ENCODE measurements around the gene HDGFL1. TPM values are rescaled to one million over a fixed set of nuclear protein-coding genes. Genes with fewer than 3 reads are reported as not detected.

The HDGFL1 gene
- total RNA-seq: not detected

GRCh38 chr6:22569281-22570184 is at the start of gene HDGFL1:
Gene HDGFL1 (plus strand): TSS chr6:22569566. CDS start chr6:22569576, 10 bp downstream.
- peaks cover 10% of the 10 kb centered on the region for H3K9me3 Mint-ChIP-seq (ENCODE audit: insufficient read depth)
- peaks cover 2% of the 10 kb centered on the region for H3K36me3 Mint-ChIP-seq (ENCODE audit: low read depth)
- ChIA-PET CTCF (no interaction called here), POLR2A (no interaction called here)
- ATAC-seq (no peak), DNase-seq (no peak)
- no peak within 1 kb of the TSS for H3K27ac Mint-ChIP-seq
- H3K4me1 Mint-ChIP-seq (ENCODE audit: low read depth): no peaks in the 10 kb centered on the region
- no peaks in the 10 kb centered on the region for H3K27me3 Mint-ChIP-seq (ENCODE audit: low read depth)
- no peak within 1 kb of the TSS for H3K4me3 Mint-ChIP-seq

DNA sequence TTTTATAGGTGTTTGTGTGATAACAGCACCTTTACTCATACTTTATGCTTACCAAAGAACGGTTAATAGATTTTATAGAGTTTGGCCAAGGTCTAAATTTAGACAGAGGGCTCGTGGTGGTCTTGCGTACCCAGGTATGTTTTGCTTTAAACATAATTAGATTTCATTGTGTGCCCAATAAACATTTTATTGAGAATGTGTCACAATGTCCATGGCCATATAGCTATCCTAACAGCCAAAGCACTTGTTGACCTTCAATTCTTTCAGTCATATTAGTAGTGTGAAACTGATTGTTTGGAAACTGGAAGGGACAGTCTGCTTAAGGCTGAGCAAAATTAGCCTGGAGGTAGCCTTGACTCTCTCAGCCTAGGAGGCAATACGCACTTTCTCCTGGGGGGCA is 48.3 kb upstream of the HDGFL1 start:
- ChIA-PET CTCF (no interaction called here), POLR2A (interaction anchor here (0.6 kb wide), 1 partner anchor 551 kb away, joined by 3 read pairs; no protein-coding TSS in a partner anchor)
- ATAC-seq: no peak
- Mint-ChIP-seq H3K27ac (no peak overlapping the region), H3K9me3 (ENCODE audit: insufficient read depth) (no peaks in the 10 kb centered on the region), H3K36me3 (ENCODE audit: low read depth) (no peaks in the 10 kb centered on the region), H3K4me1 (ENCODE audit: low read depth) (no peaks in the 10 kb centered on the region), H3K27me3 (ENCODE audit: low read depth) (no peaks in the 10 kb centered on the region), H3K4me3 (no peak overlapping the region)
- no peak for DNase-seq

GRCh38 chr6:22526736-22527135 is 42.6 kb upstream of the HDGFL1 start:
- CTCF ChIA-PET: no interaction called here
- no peaks in the 10 kb centered on the region for H3K27me3 Mint-ChIP-seq (ENCODE audit: low read depth)
- no peak overlapping the region for H3K4me3 Mint-ChIP-seq
- DNase-seq (no peak), ATAC-seq (no peak)
- no peak overlapping the region for H3K27ac Mint-ChIP-seq
- POLR2A ChIA-PET: no interaction called here
- H3K36me3 Mint-ChIP-seq (ENCODE audit: low read depth): no peaks in the 10 kb centered on the region
- no peaks in the 10 kb centered on the region for H3K4me1 Mint-ChIP-seq (ENCODE audit: low read depth)
- H3K9me3 Mint-ChIP-seq (ENCODE audit: insufficient read depth): no peaks in the 10 kb centered on the region

GRCh38 chr6:22529866-22530265 is 39.5 kb upstream of the HDGFL1 start:
- no peaks in the 10 kb centered on the region for H3K27me3 Mint-ChIP-seq (ENCODE audit: low read depth)
- no peak for DNase-seq
- no peak for ATAC-seq
- no peak overlapping the region for H3K27ac Mint-ChIP-seq
- CTCF ChIA-PET: no interaction called here
- POLR2A ChIA-PET: no interaction called here
- no peaks in the 10 kb centered on the region for H3K4me1 Mint-ChIP-seq (ENCODE audit: low read depth)
- no peaks in the 10 kb centered on the region for H3K9me3 Mint-ChIP-seq (ENCODE audit: insufficient read depth)
- H3K36me3 Mint-ChIP-seq (ENCODE audit: low read depth): no peaks in the 10 kb centered on the region
- H3K4me3 Mint-ChIP-seq: no peak overlapping the region

- CTCF ChIA-PET: no interaction called here
- DNase-seq (no peak), ATAC-seq (no peak)
- Mint-ChIP-seq H3K4me3 (no peak overlapping the region), H3K27me3 (ENCODE audit: low read depth) (no peaks in the 10 kb centered on the region), H3K9me3 (ENCODE audit: insufficient read depth) (no peaks in the 10 kb centered on the region), H3K36me3 (ENCODE audit: low read depth) (no peaks in the 10 kb centered on the region), H3K4me1 (ENCODE audit: low read depth) (no peaks in the 10 kb centered on the region), H3K27ac (no peak overlapping the region)
- POLR2A ChIA-PET: no interaction called here
These were observed 38.9 kb upstream of the HDGFL1 start for GRCh38 chr6:22530506-22530905.

- ChIA-PET CTCF (no interaction called here), POLR2A (interaction anchor here (0.7 kb wide), 1 partner anchor 201 kb away, joined by 3 read pairs; no protein-coding TSS in a partner anchor)
- H3K27me3 Mint-ChIP-seq (ENCODE audit: low read depth): no peaks in the 10 kb centered on the region
- H3K36me3 Mint-ChIP-seq (ENCODE audit: low read depth): no peaks in the 10 kb centered on the region
- H3K9me3 Mint-ChIP-seq (ENCODE audit: insufficient read depth): peaks cover 6% of the 10 kb centered on the region
- DNase-seq (no peak), ATAC-seq (no peak)
- H3K4me3 Mint-ChIP-seq: no peak overlapping the region
- no peak overlapping the region for H3K27ac Mint-ChIP-seq
- no peaks in the 10 kb centered on the region for H3K4me1 Mint-ChIP-seq (ENCODE audit: low read depth)
These were observed 33.2 kb upstream of the HDGFL1 start for GRCh38 chr6:22536122-22536521.

- no peak for DNase-seq
- POLR2A ChIA-PET: no interaction called here
- Mint-ChIP-seq H3K9me3 (ENCODE audit: insufficient read depth) (no peaks in the 10 kb centered on the region), H3K27me3 (ENCODE audit: low read depth) (no peaks in the 10 kb centered on the region), H3K4me3 (no peak overlapping the region), H3K27ac (no peak overlapping the region), H3K4me1 (ENCODE audit: low read depth) (no peaks in the 10 kb centered on the region), H3K36me3 (ENCODE audit: low read depth) (no peaks in the 10 kb centered on the region)
- ATAC-seq: no peak
- CTCF ChIA-PET: no interaction called here
These were observed 24.9 kb upstream of the HDGFL1 start for GRCh38 chr6:22544476-22544875.

DNA sequence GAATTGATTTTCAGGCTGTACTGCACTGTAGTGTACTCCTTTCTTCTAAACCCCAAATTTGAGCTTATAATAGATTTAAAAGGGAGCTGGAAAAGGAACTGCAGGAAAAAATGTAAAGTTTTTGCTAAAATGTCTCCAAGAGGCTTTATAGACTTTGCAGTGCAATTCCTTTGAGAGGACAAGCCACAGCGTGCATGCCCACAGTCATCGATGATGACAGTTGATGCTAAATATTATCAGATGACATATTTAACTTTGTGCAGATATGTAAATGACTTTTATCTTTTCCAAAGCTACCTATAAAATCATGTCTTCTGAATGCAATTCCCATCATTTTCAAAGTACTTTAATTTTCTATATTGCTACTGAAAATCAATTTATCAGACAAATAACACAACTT is 24.3 kb upstream of the HDGFL1 start:
- no peak for DNase-seq
- Mint-ChIP-seq H3K27ac (no peak overlapping the region), H3K27me3 (ENCODE audit: low read depth) (no peaks in the 10 kb centered on the region), H3K36me3 (ENCODE audit: low read depth) (no peaks in the 10 kb centered on the region), H3K9me3 (ENCODE audit: insufficient read depth) (no peaks in the 10 kb centered on the region), H3K4me3 (no peak overlapping the region), H3K4me1 (ENCODE audit: low read depth) (no peaks in the 10 kb centered on the region)
- POLR2A ChIA-PET: no interaction called here
- no peak for ATAC-seq
- CTCF ChIA-PET: no interaction called here

GRCh38 chr6:22546236-22546635 is 23.1 kb upstream of the HDGFL1 start:
- H3K27me3 Mint-ChIP-seq (ENCODE audit: low read depth): no peaks in the 10 kb centered on the region
- ATAC-seq: no peak
- DNase-seq: no peak
- ChIA-PET CTCF (no interaction called here), POLR2A (no interaction called here)
- H3K36me3 Mint-ChIP-seq (ENCODE audit: low read depth): no peaks in the 10 kb centered on the region
- H3K9me3 Mint-ChIP-seq (ENCODE audit: insufficient read depth): no peaks in the 10 kb centered on the region
- no peaks in the 10 kb centered on the region for H3K4me1 Mint-ChIP-seq (ENCODE audit: low read depth)
- no peak overlapping the region for H3K4me3 Mint-ChIP-seq
- no peak overlapping the region for H3K27ac Mint-ChIP-seq

DNA sequence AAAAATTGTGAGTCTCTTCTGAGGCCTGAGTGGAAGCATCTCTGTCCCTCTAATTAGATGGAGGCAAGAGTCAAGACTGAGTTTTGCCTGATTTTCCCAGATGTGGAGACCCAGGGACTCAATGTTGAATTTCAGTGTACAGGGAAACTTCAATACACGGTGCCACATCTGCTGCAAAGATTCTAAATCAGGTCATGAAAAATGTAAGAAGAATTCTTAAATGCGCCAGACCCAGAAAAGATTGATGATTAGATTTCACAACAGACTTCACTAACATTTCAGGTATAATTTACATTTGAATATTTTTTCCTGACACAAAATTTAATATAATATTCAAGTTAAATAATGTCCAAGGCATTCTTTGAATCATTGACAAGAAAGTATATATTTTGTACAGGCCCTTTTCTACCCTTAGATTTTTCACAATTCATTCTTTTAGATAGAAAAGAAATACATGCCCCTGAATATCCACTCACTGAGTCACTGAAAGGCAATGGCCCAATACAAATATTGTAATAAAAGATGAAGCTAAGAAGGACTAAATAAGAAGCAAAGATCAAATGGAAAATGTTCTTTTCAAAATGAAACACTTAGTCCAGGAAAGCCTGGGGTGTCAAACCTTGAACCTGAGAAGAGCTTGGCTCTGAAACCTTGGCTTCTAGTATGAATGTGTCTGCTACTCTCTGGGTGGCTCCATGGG is 18.2 kb upstream of the HDGFL1 start:
- ChIA-PET POLR2A (interaction anchor here (0.6 kb wide), 1 partner anchor 22 kb away, joined by 3 read pairs; no protein-coding TSS in a partner anchor), CTCF (no interaction called here)
- DNase-seq (no peak), ATAC-seq (no peak)
- Mint-ChIP-seq H3K4me1 (ENCODE audit: low read depth) (no peaks in the 10 kb centered on the region), H3K27ac (no peak overlapping the region), H3K36me3 (ENCODE audit: low read depth) (no peaks in the 10 kb centered on the region), H3K27me3 (ENCODE audit: low read depth) (no peaks in the 10 kb centered on the region), H3K9me3 (ENCODE audit: insufficient read depth) (no peaks in the 10 kb centered on the region), H3K4me3 (no peak overlapping the region)

- Mint-ChIP-seq H3K27me3 (ENCODE audit: low read depth) (no peaks in the 10 kb centered on the region), H3K4me3 (no peak overlapping the region), H3K36me3 (ENCODE audit: low read depth) (no peaks in the 10 kb centered on the region), H3K4me1 (ENCODE audit: low read depth) (no peaks in the 10 kb centered on the region), H3K27ac (no peak overlapping the region), H3K9me3 (ENCODE audit: insufficient read depth) (no peaks in the 10 kb centered on the region)
- ATAC-seq (no peak), DNase-seq (no peak)
- ChIA-PET POLR2A (no interaction called here), CTCF (no interaction called here)
These were observed 13.1 kb upstream of the HDGFL1 start for GRCh38 chr6:22556266-22556665.

GRCh38 chr6:22557007-22557406 is 12.4 kb upstream of the HDGFL1 start:
- Mint-ChIP-seq H3K9me3 (ENCODE audit: insufficient read depth) (no peaks in the 10 kb centered on the region), H3K27me3 (ENCODE audit: low read depth) (no peaks in the 10 kb centered on the region), H3K27ac (no peak overlapping the region), H3K4me1 (ENCODE audit: low read depth) (no peaks in the 10 kb centered on the region), H3K36me3 (ENCODE audit: low read depth) (no peaks in the 10 kb centered on the region), H3K4me3 (no peak overlapping the region)
- DNase-seq (no peak), ATAC-seq (no peak)
- ChIA-PET CTCF (no interaction called here), POLR2A (no interaction called here)

All from activated CD8-positive, alpha-beta T cell treated with anti-CD3 and anti-CD28 coated beads, Interleukin-2, amount 10 ng/mL, durations not matched to agents 7 days and 5 days (primary cell).